ENCODE measurements around the gene ZNF619.

DNA sequence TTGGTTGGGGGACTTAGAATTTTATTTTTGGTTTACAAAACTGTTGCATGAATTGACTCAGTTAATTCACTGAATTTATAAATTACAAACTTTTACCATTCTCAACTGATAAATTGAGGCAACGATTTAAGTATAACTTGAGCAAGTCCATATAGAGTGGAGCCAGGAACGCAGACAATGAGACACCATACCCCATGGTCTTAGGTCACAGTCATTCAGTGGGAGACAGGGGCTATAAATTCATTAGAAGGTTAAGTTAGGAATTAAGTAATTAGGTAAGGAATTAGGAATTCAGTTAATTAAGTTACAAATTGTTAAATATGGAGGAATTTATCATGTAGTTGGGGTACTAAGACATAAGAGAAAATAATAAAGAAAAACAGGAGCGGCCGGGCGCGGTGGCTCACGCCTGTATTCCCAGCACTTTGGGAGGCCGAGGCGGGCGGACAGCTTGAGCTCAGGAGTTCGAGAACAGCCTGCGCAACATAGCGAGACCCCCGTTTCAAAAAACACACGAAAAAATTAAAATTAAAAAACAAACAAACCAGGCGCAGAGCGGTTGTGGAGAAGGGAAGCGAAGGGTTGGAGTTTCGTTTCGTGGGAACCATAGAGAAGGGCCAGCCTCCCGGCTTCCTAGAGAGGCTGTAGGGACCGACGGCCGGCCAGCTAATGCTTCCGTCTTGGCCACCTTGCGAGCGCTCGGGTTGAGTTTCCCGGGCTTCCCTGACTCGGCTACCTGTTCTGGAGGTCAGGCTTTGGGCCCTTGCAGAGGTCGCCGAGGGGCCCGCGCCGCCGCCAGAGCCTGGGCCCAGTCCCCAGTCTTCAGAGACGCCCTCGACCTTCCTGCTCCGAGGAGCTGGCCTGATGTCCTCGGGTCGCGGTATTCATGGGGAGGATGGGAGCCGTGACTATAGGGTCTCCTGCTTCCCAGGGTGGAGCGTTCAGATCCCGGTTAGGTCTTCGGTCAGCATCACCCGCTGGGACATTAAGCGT, at the start of gene ZNF619:
- TF ChIP-seq CTCF (conservative IDR thresholded peaks at IDR 0.05) (no peak), EZH2 (IDR thresholded peaks at IDR 0.05; ENCODE audit: low read depth) (no peak)
